ENCODE results near the gene GNE. TPM values are rescaled to one million over a fixed set of nuclear protein-coding genes. Genes with fewer than 3 reads are reported as not detected.

The GNE gene
- polyA plus RNA-seq, 4 donors: 3.6 to 13.1 (median 4.9) TPM

GRCh38 chr9:36193023-36193422 is 65.2 kb downstream of the GNE start:
- DNase-seq (no peak), FAIRE-seq (no peak)
- H3K27me3 ChIP-seq (ENCODE audit: control insufficient read depth in 3 of 3, insufficient read depth in 3 of 3, low read length in 3 of 3): no peaks in the 10 kb centered on the region
- peaks cover 5 to 16% (median 12%) of the 10 kb centered on the region in 3 donors for H3K4me1 ChIP-seq (ENCODE audit: control insufficient read depth in 3 of 3, insufficient read depth in 2 of 3, low read depth in 1 of 3, low read length in 2 of 3)
- H3K4me3 ChIP-seq (ENCODE audit: low read depth in 1 of 3, low read length in 3 of 3): no peak overlapping the region
- H3K9me3 ChIP-seq (ENCODE audit: control insufficient read depth in 2 of 2, insufficient read depth in 1 of 2, low read depth in 1 of 2, low read length in 1 of 2): no peaks in the 10 kb centered on the region
- H3K27ac ChIP-seq (ENCODE audit: low read depth in 1 of 3, low read length in 2 of 3): no peak overlapping the region
- peaks cover 0 to 16% (median 0%) of the 10 kb centered on the region in 3 donors for H3K36me3 ChIP-seq (ENCODE audit: control insufficient read depth in 3 of 3, insufficient read depth in 2 of 3, low read depth in 1 of 3, low read length in 3 of 3)
- WGBS, 3 donors: 61 to 79% (median 72%) methylated on average over 3 of the region's 3 CpGs

- peak overlapping the region in 2 of 3 donors; percentile 62 to 80 for H3K4me3 ChIP-seq (ENCODE audit: low read depth in 1 of 3, low read length in 3 of 3)
- H3K36me3 ChIP-seq (ENCODE audit: control insufficient read depth in 3 of 3, insufficient read depth in 2 of 3, low read depth in 1 of 3, low read length in 3 of 3): peaks cover 0 to 13% (median 0%) of the 10 kb centered on the region in 3 donors
- 61 to 70% (median 69%) methylated on average over 4 of the region's 4 CpGs for WGBS, 3 donors
- no peak overlapping the region for H3K27ac ChIP-seq (ENCODE audit: low read depth in 1 of 3, low read length in 2 of 3)
- peaks cover 5 to 16% (median 12%) of the 10 kb centered on the region in 3 donors for H3K4me1 ChIP-seq (ENCODE audit: control insufficient read depth in 3 of 3, insufficient read depth in 2 of 3, low read depth in 1 of 3, low read length in 2 of 3)
- FAIRE-seq: no peak
- no peak for DNase-seq
- no peaks in the 10 kb centered on the region for H3K9me3 ChIP-seq (ENCODE audit: control insufficient read depth in 2 of 2, insufficient read depth in 1 of 2, low read depth in 1 of 2, low read length in 1 of 2)
- no peaks in the 10 kb centered on the region for H3K27me3 ChIP-seq (ENCODE audit: control insufficient read depth in 3 of 3, insufficient read depth in 3 of 3, low read length in 3 of 3)
Observed at GRCh38 chr9:36192196-36192595, 66.1 kb downstream of the GNE start.

GRCh38 chr9:36191686-36192085 is 66.6 kb downstream of the GNE start:
- Histone ChIP-seq H3K27me3 (ENCODE audit: control insufficient read depth in 3 of 3, insufficient read depth in 3 of 3, low read length in 3 of 3) (no peaks in the 10 kb centered on the region), H3K9me3 (ENCODE audit: control insufficient read depth in 2 of 2, insufficient read depth in 1 of 2, low read depth in 1 of 2, low read length in 1 of 2) (no peaks in the 10 kb centered on the region), H3K4me3 (ENCODE audit: low read depth in 1 of 3, low read length in 3 of 3) (peak overlapping the region; percentile 62 to 88 (median 80)), H3K36me3 (ENCODE audit: control insufficient read depth in 3 of 3, insufficient read depth in 2 of 3, low read depth in 1 of 3, low read length in 3 of 3) (peaks cover 0 to 9% (median 0%) of the 10 kb centered on the region in 3 donors), H3K4me1 (ENCODE audit: control insufficient read depth in 3 of 3, insufficient read depth in 2 of 3, low read depth in 1 of 3, low read length in 2 of 3) (peaks cover 5 to 16% (median 12%) of the 10 kb centered on the region in 3 donors), H3K27ac (ENCODE audit: low read depth in 1 of 3, low read length in 2 of 3) (peak overlapping the region in 2 of 3 donors; percentile 95 to 98)
- FAIRE-seq (no peak), DNase-seq (peak; percentile 18 to 20)
- WGBS, 3 donors: 0 to 2% (median 0%) methylated on average over 7 of the region's 7 CpGs

GRCh38 chr9:36191290-36191645 is 67.0 kb downstream of the GNE start:
- Histone ChIP-seq H3K4me3 (ENCODE audit: low read depth in 1 of 3, low read length in 3 of 3) (peak overlapping the region; percentile 62 to 88 (median 80)), H3K9me3 (ENCODE audit: control insufficient read depth in 2 of 2, insufficient read depth in 1 of 2, low read depth in 1 of 2, low read length in 1 of 2) (no peaks in the 10 kb centered on the region), H3K36me3 (ENCODE audit: control insufficient read depth in 3 of 3, insufficient read depth in 2 of 3, low read depth in 1 of 3, low read length in 3 of 3) (peaks cover 0 to 9% (median 0%) of the 10 kb centered on the region in 3 donors), H3K4me1 (ENCODE audit: control insufficient read depth in 3 of 3, insufficient read depth in 2 of 3, low read depth in 1 of 3, low read length in 2 of 3) (peaks cover 5 to 16% (median 12%) of the 10 kb centered on the region in 3 donors), H3K27ac (ENCODE audit: low read depth in 1 of 3, low read length in 2 of 3) (peak overlapping the region; percentile 75 to 98 (median 95)), H3K27me3 (ENCODE audit: control insufficient read depth in 3 of 3, insufficient read depth in 3 of 3, low read length in 3 of 3) (no peaks in the 10 kb centered on the region)
- FAIRE-seq: no peak
- peak in 1 of 2 donors; percentile 49 for DNase-seq
- WGBS, 3 donors: 0 to 1% (median 0%) methylated on average over 18 of the region's 18 CpGs

GRCh38 chr9:36190388-36191289 is 67.6 kb downstream of the GNE start, which contains the start of gene CLTA:
Gene CLTA, plus strand, starts transcription at chr9:36190921. Its CDS starts 136 bp downstream, at chr9:36191057.
- peaks cover 0 to 6% (median 0%) of the 10 kb centered on the region in 3 donors for H3K36me3 ChIP-seq (ENCODE audit: control insufficient read depth in 3 of 3, insufficient read depth in 2 of 3, low read depth in 1 of 3, low read length in 3 of 3)
- FAIRE-seq (no peak), DNase-seq (peak; percentile 98 to 100)
- no peaks in the 10 kb centered on the region for H3K27me3 ChIP-seq (ENCODE audit: control insufficient read depth in 3 of 3, insufficient read depth in 3 of 3, low read length in 3 of 3)
- 0% methylated on average over 67 to 68 of the region's 68 CpGs for WGBS, 3 donors
- H3K27ac ChIP-seq (ENCODE audit: low read depth in 1 of 3, low read length in 2 of 3): peak within 1 kb of the TSS; percentile 78 to 98 (median 95)
- H3K4me3 ChIP-seq (ENCODE audit: low read depth in 1 of 3, low read length in 3 of 3): peak within 1 kb of the TSS; percentile 62 to 88 (median 80)
- no peaks in the 10 kb centered on the region for H3K9me3 ChIP-seq (ENCODE audit: control insufficient read depth in 2 of 2, insufficient read depth in 1 of 2, low read depth in 1 of 2, low read length in 1 of 2)
- H3K4me1 ChIP-seq (ENCODE audit: control insufficient read depth in 3 of 3, insufficient read depth in 2 of 3, low read depth in 1 of 3, low read length in 2 of 3): peaks cover 5 to 16% (median 12%) of the 10 kb centered on the region in 3 donors

- Histone ChIP-seq H3K9me3 (ENCODE audit: control insufficient read depth in 2 of 2, insufficient read depth in 1 of 2, low read depth in 1 of 2, low read length in 1 of 2) (no peaks in the 10 kb centered on the region), H3K27me3 (ENCODE audit: control insufficient read depth in 3 of 3, insufficient read depth in 3 of 3, low read length in 3 of 3) (no peaks in the 10 kb centered on the region), H3K4me1 (ENCODE audit: control insufficient read depth in 3 of 3, insufficient read depth in 2 of 3, low read depth in 1 of 3, low read length in 2 of 3) (peaks cover 5 to 16% (median 12%) of the 10 kb centered on the region in 3 donors), H3K36me3 (ENCODE audit: control insufficient read depth in 3 of 3, insufficient read depth in 2 of 3, low read depth in 1 of 3, low read length in 3 of 3) (peaks cover 0 to 4% (median 0%) of the 10 kb centered on the region in 3 donors), H3K4me3 (ENCODE audit: low read depth in 1 of 3, low read length in 3 of 3) (peak overlapping the region in 2 of 3 donors; percentile 62 to 80), H3K27ac (ENCODE audit: low read depth in 1 of 3, low read length in 2 of 3) (peak overlapping the region in 2 of 3 donors; percentile 62 to 95)
- no peak for FAIRE-seq
- 2 to 7% (median 3%) methylated on average over 9 of the region's 9 CpGs for WGBS, 3 donors
- peak; percentile 52 to 54 for DNase-seq
Observed at GRCh38 chr9:36189976-36190375, 68.3 kb downstream of the GNE start.

- no peaks in the 10 kb centered on the region for H3K9me3 ChIP-seq (ENCODE audit: control insufficient read depth in 2 of 2, insufficient read depth in 1 of 2, low read depth in 1 of 2, low read length in 1 of 2)
- H3K36me3 ChIP-seq (ENCODE audit: control insufficient read depth in 3 of 3, insufficient read depth in 2 of 3, low read depth in 1 of 3, low read length in 3 of 3): no peaks in the 10 kb centered on the region
- H3K27ac ChIP-seq (ENCODE audit: low read depth in 1 of 3, low read length in 2 of 3): no peak overlapping the region
- no peaks in the 10 kb centered on the region for H3K27me3 ChIP-seq (ENCODE audit: control insufficient read depth in 3 of 3, insufficient read depth in 3 of 3, low read length in 3 of 3)
- 83 to 92% (median 86%) methylated on average over 5 of the region's 5 CpGs for WGBS, 3 donors
- no peak for FAIRE-seq
- no peak for DNase-seq
- no peak overlapping the region for H3K4me3 ChIP-seq (ENCODE audit: low read depth in 1 of 3, low read length in 3 of 3)
- H3K4me1 ChIP-seq (ENCODE audit: control insufficient read depth in 3 of 3, insufficient read depth in 2 of 3, low read depth in 1 of 3, low read length in 2 of 3): peaks cover 3 to 8% (median 7%) of the 10 kb centered on the region in 3 donors
Observed at GRCh38 chr9:36188212-36188611, 70.0 kb downstream of the GNE start.

GRCh38 chr9:36187414-36187813 is 70.8 kb downstream of the GNE start:
- no peaks in the 10 kb centered on the region for H3K36me3 ChIP-seq (ENCODE audit: control insufficient read depth in 3 of 3, insufficient read depth in 2 of 3, low read depth in 1 of 3, low read length in 3 of 3)
- no peak overlapping the region for H3K27ac ChIP-seq (ENCODE audit: low read depth in 1 of 3, low read length in 2 of 3)
- no peaks in the 10 kb centered on the region for H3K9me3 ChIP-seq (ENCODE audit: control insufficient read depth in 2 of 2, insufficient read depth in 1 of 2, low read depth in 1 of 2, low read length in 1 of 2)
- DNase-seq (no peak), FAIRE-seq (no peak)
- peaks cover 3 to 8% (median 3%) of the 10 kb centered on the region in 3 donors for H3K4me1 ChIP-seq (ENCODE audit: control insufficient read depth in 3 of 3, insufficient read depth in 2 of 3, low read depth in 1 of 3, low read length in 2 of 3)
- no peak overlapping the region for H3K4me3 ChIP-seq (ENCODE audit: low read depth in 1 of 3, low read length in 3 of 3)
- H3K27me3 ChIP-seq (ENCODE audit: control insufficient read depth in 3 of 3, insufficient read depth in 3 of 3, low read length in 3 of 3): no peaks in the 10 kb centered on the region

Data from small intestine (tissue), 7 donors.